Measurements from ENCODE around the gene DEPDC1. TPM values are rescaled to one million over a fixed set of nuclear protein-coding genes. Genes with fewer than 3 reads are reported as not detected.

DEPDC1 gene
- total and polyA plus RNA-seq, 2 donors, result 0.10 to 25.3 TPM

GRCh38 chr1:68459796-68460195 lies 37.1 kb downstream of the DEPDC1 start:
- DNase-seq (ENCODE audit: extremely low spot score), result no peak
- Histone ChIP-seq H3K36me3 (ENCODE audit: insufficient read depth) (no peaks in the 10 kb centered on the region), H3K4me1 (ENCODE audit: insufficient read depth) (no peaks in the 10 kb centered on the region), H3K27ac (ENCODE audit: low read depth) (no peak overlapping the region), H3K4me3 (ENCODE audit: low read depth, low read length) (no peak overlapping the region)
- 92% methylated on average over 1 of the region's 1 CpG for WGBS

DNA sequence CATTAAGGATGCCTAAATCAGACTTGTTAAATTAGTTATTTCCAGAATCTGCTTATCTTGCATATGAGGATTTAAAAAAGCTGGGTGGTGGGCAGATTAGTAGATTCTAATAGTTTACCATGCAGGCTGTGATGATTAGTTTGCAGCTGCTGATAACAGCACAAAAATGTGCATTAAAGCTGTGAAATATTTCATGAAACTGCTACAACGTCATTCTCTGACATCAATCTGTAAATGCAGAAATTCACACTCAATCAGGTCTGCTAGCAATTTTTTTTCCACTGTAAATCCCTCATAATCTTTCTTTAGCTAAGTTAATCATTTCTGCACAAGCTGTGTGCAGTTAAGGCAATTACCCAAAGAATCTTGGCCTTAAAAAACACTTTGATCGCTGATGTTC lies 37.8 kb downstream of the DEPDC1 start:
- H3K36me3 ChIP-seq (ENCODE audit: insufficient read depth), result no peaks in the 10 kb centered on the region
- WGBS, result 75% methylated on average over 2 of the region's 2 CpGs
- H3K4me3 ChIP-seq (ENCODE audit: low read depth, low read length), result no peak overlapping the region
- no peaks in the 10 kb centered on the region for H3K4me1 ChIP-seq (ENCODE audit: insufficient read depth)
- no peak for DNase-seq (ENCODE audit: extremely low spot score)
- no peak overlapping the region for H3K27ac ChIP-seq (ENCODE audit: low read depth)

- no peaks in the 10 kb centered on the region for H3K4me1 ChIP-seq (ENCODE audit: insufficient read depth)
- H3K4me3 ChIP-seq (ENCODE audit: low read depth, low read length), result no peak overlapping the region
- no peak for DNase-seq (ENCODE audit: extremely low spot score)
- WGBS, result 85% methylated on average over 1 of the region's 1 CpG
- H3K27ac ChIP-seq (ENCODE audit: low read depth), result no peak overlapping the region
- H3K36me3 ChIP-seq (ENCODE audit: insufficient read depth), result no peaks in the 10 kb centered on the region
These were observed 40.7 kb downstream of the DEPDC1 start for GRCh38 chr1:68456202-68456601.

- Histone ChIP-seq H3K36me3 (ENCODE audit: insufficient read depth) (no peaks in the 10 kb centered on the region), H3K4me1 (ENCODE audit: insufficient read depth) (no peaks in the 10 kb centered on the region), H3K27ac (ENCODE audit: low read depth) (no peak overlapping the region), H3K4me3 (ENCODE audit: low read depth, low read length) (no peak overlapping the region)
- DNase-seq (ENCODE audit: extremely low spot score), result no peak
- 71% methylated on average over 2 of the region's 2 CpGs for WGBS
These were observed 42.3 kb downstream of the DEPDC1 start for GRCh38 chr1:68454534-68454933.

DNA sequence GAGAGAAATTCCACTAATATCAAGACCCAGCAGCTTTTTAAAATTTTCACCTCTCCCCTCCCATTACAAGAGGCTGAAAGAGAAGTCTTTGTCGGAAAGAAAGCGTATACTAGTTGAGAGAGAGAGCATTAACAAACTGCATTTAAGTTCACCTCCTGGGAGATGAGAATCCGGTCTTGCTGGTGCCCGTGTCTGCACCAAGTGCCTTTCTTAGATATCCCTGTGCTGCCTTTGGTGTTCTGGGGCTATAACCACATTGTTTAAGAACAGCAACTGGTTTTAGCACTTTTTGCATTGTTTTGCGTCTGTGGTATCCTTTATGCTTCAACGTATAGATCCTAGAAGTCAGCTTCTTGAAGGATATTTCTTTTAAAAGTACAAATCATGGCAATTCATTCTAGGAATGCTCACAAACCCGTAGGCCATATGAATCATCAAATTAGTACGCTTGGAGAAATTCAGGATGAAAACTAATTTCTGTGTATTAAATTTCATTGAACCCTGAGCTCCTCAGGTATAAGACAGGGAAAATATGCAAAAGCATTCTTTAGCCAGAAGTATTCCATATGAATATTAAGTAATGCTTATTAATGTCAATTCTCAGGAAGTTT lies 43.7 kb downstream of the DEPDC1 start:
- Histone ChIP-seq H3K36me3 (ENCODE audit: insufficient read depth) (no peaks in the 10 kb centered on the region), H3K4me3 (ENCODE audit: low read depth, low read length) (no peak overlapping the region), H3K4me1 (ENCODE audit: insufficient read depth) (no peaks in the 10 kb centered on the region), H3K27ac (ENCODE audit: low read depth) (no peak overlapping the region)
- DNase-seq (ENCODE audit: extremely low spot score), result no peak
- 90% methylated on average over 8 of the region's 8 CpGs for WGBS

- WGBS, result 16% methylated on average over 1 of the region's 1 CpG
- DNase-seq (ENCODE audit: extremely low spot score), result peak; percentile 40
- no peak within 1 kb of the TSS for H3K27ac ChIP-seq (ENCODE audit: low read depth)
- H3K4me3 ChIP-seq (ENCODE audit: low read depth, low read length), result no peak within 1 kb of the TSS
- no peaks in the 10 kb centered on the region for H3K36me3 ChIP-seq (ENCODE audit: insufficient read depth)
- H3K4me1 ChIP-seq (ENCODE audit: insufficient read depth), result no peaks in the 10 kb centered on the region
These were observed 47.0 kb downstream of the DEPDC1 start, which contains the start of gene RPE65 for GRCh38 chr1:68449901-68450300. Gene RPE65, minus strand, starts transcription at chr1:68449954. Its CDS starts 49 bp downstream, at chr1:68449905.

DNA sequence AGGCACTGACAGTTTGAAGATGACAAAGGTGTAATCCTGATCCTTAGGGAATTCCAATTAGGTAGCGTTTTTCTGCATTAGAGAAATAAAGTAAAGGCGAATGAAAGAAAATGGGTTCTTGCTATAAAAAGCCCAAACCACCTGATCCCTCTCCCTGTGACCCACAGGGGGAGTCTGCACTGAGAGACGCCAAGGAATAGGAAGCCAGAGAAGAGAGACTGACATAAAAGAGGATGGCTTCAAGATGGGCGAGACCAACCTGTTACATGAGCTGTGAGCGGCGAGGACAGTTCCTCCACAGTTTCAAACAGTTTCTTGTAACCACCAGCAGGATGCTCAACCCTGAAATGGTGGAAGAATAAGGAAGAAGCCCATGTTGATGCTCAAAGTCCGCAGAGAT lies 48.5 kb downstream of the DEPDC1 start:
- H3K27ac ChIP-seq (ENCODE audit: low read depth), result no peak overlapping the region
- 83% methylated on average over 7 of the region's 7 CpGs for WGBS
- H3K4me1 ChIP-seq (ENCODE audit: insufficient read depth), result no peaks in the 10 kb centered on the region
- no peak overlapping the region for H3K4me3 ChIP-seq (ENCODE audit: low read depth, low read length)
- DNase-seq (ENCODE audit: extremely low spot score), result no peak
- H3K36me3 ChIP-seq (ENCODE audit: insufficient read depth), result no peaks in the 10 kb centered on the region

GRCh38 chr1:68445709-68446108 lies 51.2 kb downstream of the DEPDC1 start:
- Histone ChIP-seq H3K36me3 (ENCODE audit: insufficient read depth) (no peaks in the 10 kb centered on the region), H3K4me1 (ENCODE audit: insufficient read depth) (no peaks in the 10 kb centered on the region), H3K27ac (ENCODE audit: low read depth) (no peak overlapping the region), H3K4me3 (ENCODE audit: low read depth, low read length) (no peak overlapping the region)
- no peak for DNase-seq (ENCODE audit: extremely low spot score)
- 91% methylated on average over 6 of the region's 6 CpGs for WGBS

DNA sequence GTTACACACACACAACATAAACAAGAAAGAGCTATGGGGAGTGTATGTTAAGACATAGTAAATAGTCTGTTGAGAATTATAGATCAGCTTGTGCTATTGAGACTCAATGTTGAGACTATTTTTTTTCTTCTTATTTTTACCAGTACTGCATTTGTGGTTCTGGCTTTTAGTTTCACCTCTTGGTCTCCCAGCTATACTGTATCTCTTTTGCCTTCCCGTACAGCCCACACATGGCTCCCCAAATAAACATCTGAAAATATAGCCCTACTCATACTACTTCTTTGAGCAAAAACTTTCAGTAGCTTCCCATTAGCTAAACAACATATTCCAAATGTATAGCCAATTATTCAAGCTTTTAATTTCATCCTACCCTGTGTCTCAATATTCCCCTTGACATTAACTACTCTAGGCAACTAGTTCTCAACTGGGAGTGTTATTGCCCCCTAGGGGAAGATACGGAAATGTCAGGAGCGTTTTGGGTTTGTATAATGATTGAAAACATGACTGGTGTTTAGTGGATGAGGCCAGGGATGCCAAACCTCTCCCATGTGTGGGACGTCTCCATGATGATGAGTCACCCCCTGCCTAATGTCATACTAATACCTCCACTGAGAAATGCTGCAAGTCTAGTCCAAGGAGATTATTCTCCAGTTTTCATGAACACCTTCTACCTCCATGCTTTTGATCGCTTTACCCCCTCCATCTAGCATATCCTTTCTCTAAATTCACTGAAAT lies 53.9 kb downstream of the DEPDC1 start:
- Histone ChIP-seq H3K4me3 (ENCODE audit: low read depth, low read length) (no peak overlapping the region), H3K27ac (ENCODE audit: low read depth) (no peak overlapping the region), H3K4me1 (ENCODE audit: insufficient read depth) (no peaks in the 10 kb centered on the region), H3K36me3 (ENCODE audit: insufficient read depth) (no peaks in the 10 kb centered on the region)
- DNase-seq (ENCODE audit: extremely low spot score), result no peak
- WGBS, result 44% methylated on average over 5 of the region's 5 CpGs

GRCh38 chr1:68442006-68442405 lies 54.9 kb downstream of the DEPDC1 start:
- DNase-seq (ENCODE audit: extremely low spot score), result no peak
- WGBS, result 85% methylated on average over 4 of the region's 4 CpGs
- Histone ChIP-seq H3K36me3 (ENCODE audit: insufficient read depth) (no peaks in the 10 kb centered on the region), H3K27ac (ENCODE audit: low read depth) (no peak overlapping the region), H3K4me3 (ENCODE audit: low read depth, low read length) (no peak overlapping the region), H3K4me1 (ENCODE audit: insufficient read depth) (no peaks in the 10 kb centered on the region)

- Histone ChIP-seq H3K36me3 (ENCODE audit: insufficient read depth) (no peaks in the 10 kb centered on the region), H3K4me3 (ENCODE audit: low read depth, low read length) (no peak overlapping the region), H3K27ac (ENCODE audit: low read depth) (no peak overlapping the region), H3K4me1 (ENCODE audit: insufficient read depth) (no peaks in the 10 kb centered on the region)
- WGBS, result 77% methylated on average over 3 of the region's 3 CpGs
- DNase-seq (ENCODE audit: extremely low spot score), result no peak
These were observed 58.6 kb downstream of the DEPDC1 start for GRCh38 chr1:68438310-68438709.

- Histone ChIP-seq H3K36me3 (ENCODE audit: insufficient read depth) (no peaks in the 10 kb centered on the region), H3K4me3 (ENCODE audit: low read depth, low read length) (no peak overlapping the region), H3K27ac (ENCODE audit: low read depth) (no peak overlapping the region), H3K4me1 (ENCODE audit: insufficient read depth) (no peaks in the 10 kb centered on the region)
- WGBS, result 77% methylated on average over 2 of the region's 2 CpGs
- DNase-seq (ENCODE audit: extremely low spot score), result no peak
These were observed 63.5 kb downstream of the DEPDC1 start for GRCh38 chr1:68433395-68433794.

DNA sequence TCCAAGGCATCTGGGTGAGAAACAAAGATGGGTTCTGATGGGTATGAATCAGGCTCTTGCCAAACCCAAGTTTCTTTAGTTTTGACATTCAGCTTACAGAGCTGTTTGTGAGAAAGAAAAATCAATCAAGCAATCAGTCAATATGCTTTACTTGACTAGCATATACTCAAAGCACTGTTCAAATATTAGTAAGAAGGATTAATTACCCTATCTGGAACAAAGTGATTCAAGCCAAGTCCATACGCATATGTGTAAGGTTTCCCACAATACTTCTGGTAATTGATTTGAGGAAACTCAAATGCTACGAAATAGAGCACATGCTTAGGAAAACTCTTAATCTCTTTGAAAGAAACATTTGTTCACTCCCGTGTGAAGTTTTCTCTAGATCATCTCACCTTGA lies 65.8 kb downstream of the DEPDC1 start:
- no peaks in the 10 kb centered on the region for H3K36me3 ChIP-seq (ENCODE audit: insufficient read depth)
- no peak overlapping the region for H3K4me3 ChIP-seq (ENCODE audit: low read depth, low read length)
- 82% methylated on average over 3 of the region's 3 CpGs for WGBS
- H3K4me1 ChIP-seq (ENCODE audit: insufficient read depth), result no peaks in the 10 kb centered on the region
- H3K27ac ChIP-seq (ENCODE audit: low read depth), result no peak overlapping the region
- DNase-seq (ENCODE audit: extremely low spot score), result no peak

DNA sequence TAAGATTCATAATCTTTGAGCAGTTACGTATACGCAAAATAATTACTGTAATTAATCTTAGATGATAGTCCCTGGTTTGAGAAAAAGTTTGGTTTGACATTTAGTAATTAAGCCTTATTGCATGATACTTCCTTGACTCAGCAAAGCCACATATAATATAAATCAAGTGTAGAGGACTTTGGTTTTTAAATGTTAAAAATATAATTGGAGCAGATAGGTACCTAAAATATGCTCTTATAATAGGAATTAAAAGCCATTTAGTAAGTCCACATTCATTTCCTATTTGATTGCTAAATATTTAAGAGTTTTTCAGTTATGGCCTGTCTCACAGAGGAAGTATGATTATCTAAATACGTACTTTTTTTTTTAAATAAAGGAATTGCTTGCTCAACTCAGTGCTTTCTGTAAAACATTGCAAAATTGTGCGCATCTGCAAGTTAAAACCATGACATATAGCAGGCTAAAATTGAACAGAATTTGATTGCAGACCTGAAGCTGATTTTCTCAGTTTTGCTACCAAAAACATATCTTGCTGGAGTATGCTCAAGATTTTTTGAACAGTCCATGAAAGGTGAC lies 67.6 kb downstream of the DEPDC1 start:
- no peaks in the 10 kb centered on the region for H3K36me3 ChIP-seq (ENCODE audit: insufficient read depth)
- no peaks in the 10 kb centered on the region for H3K4me1 ChIP-seq (ENCODE audit: insufficient read depth)
- no peak overlapping the region for H3K27ac ChIP-seq (ENCODE audit: low read depth)
- no peak for DNase-seq (ENCODE audit: extremely low spot score)
- H3K4me3 ChIP-seq (ENCODE audit: low read depth, low read length), result no peak overlapping the region
- WGBS, result 89% methylated on average over 4 of the region's 4 CpGs

All from urinary bladder (tissue), 4 donors.